BLaER1 (cell line): Measurements from ENCODE around the gene SPACA5.
A peak's percentile ranks its signal among the peaks of the same experiment; 100 is the strongest.
"Not testable (repeated sequence)": the region's sequence is repeated elsewhere in the genome, so short reads cannot be mapped to it uniquely, and the experiment has no call there.

Source experiments
- H3K27ac ChIP-seq: shearing (Covaris generic); formaldehyde crosslinking; 2 replicates; pipeline ENCODE4 v1.8.1; 2022
- H3K27me3 ChIP-seq: shearing (Covaris generic); formaldehyde crosslinking; 2 replicates; pipeline ENCODE4 v1.8.1; 2022
- H3K36me3 ChIP-seq: shearing (Covaris generic); formaldehyde crosslinking; 2 replicates; pipeline ENCODE4 v1.8.1; 2022
- H3K4me1 ChIP-seq: shearing (Covaris generic); formaldehyde crosslinking; 2 replicates; pipeline ENCODE4 v1.8.1; 2022
- H3K4me2 ChIP-seq: shearing (Covaris generic); formaldehyde crosslinking; 2 replicates; pipeline ENCODE4 v1.8.1; 2022
- H3K4me3 ChIP-seq: shearing (Covaris generic); formaldehyde crosslinking; 2 replicates; pipeline ENCODE4 v1.8.1; 2022
- H3K9ac ChIP-seq: shearing (Covaris generic); formaldehyde crosslinking; 2 replicates; pipeline ENCODE4 v1.8.1; 2022
- H3K9me3 ChIP-seq: shearing (Covaris generic); formaldehyde crosslinking; 2 replicates; pipeline ENCODE4 v1.8.1; 2022
- H4K20me1 ChIP-seq: shearing (Covaris generic); formaldehyde crosslinking; 2 replicates; pipeline ENCODE4 v1.8.1; 2022
- Cebpa-rat ChIP-seq: shearing (Covaris generic); IDR thresholded peaks from 2 replicates; pipeline ENCODE4 v1.8.1; 2022

SPACA5 gene

DNA sequence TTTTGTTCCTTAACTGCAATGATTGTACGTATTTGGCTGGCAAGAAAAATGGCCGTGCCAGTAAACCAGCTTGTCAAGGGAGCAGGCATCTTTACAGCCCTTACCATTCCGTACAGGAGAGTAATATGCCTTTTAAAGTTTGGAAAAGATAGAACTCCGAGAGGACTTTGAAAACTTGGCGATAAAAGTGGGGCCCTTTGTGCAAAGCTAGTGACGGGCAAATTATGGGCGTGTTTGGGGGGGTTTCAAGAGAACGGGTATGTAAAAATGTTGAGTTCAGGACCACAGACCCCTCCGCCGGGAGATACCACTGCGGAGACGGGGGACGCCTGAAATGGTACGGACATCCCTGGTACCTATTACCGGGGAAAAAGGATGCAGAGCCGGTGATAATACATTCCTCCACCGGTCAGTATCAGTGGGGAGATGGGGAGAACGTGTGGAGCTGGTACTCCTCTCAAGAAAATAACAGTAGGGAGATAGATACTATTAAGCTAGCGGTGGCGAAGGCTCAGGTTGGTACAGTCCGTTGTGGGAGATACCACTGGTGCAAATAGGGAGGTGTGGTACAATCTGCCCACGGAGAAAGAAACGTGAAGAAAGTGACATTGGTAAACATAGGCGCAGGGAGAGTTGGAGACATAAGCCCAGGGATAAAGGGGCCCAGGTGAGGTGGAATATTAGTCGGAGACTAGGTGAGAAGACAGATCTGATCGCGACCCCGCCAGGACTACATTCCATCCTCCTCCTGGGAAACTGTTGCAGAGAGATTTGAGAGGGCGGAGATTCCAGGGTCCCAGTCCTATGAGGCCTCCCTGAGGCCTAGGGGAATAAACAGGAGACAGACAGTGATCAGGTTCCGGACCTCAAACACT is 14.5 kb downstream of the SPACA5 start:
- Histone ChIP-seq H4K20me1 (no peaks in the 10 kb centered on the region), H3K27me3 (no peaks in the 10 kb centered on the region), H3K4me3 (peak overlapping the region; percentile 65), H3K4me1 (no peaks in the 10 kb centered on the region), H3K4me2 (peak overlapping the region; percentile 61), H3K27ac (peak overlapping the region; percentile 99), H3K9ac (peak overlapping the region; percentile 97), H3K9me3 (no peaks in the 10 kb centered on the region; the same call in 1 of the 2 replicates), H3K36me3 (no peaks in the 10 kb centered on the region)
- no peak for TF ChIP-seq Cebpa-rat

- Histone ChIP-seq H3K4me2 (no peak overlapping the region), H3K4me3 (0 out of 2 replicates have a peak overlapping the region, but pooled peaks have one; percentile 65), H4K20me1 (no peaks in the 10 kb centered on the region), H3K9ac (no peak overlapping the region), H3K36me3 (no peaks in the 10 kb centered on the region), H3K4me1 (no peaks in the 10 kb centered on the region), H3K27ac (no peak overlapping the region), H3K27me3 (no peaks in the 10 kb centered on the region), H3K9me3 (no peaks in the 10 kb centered on the region)
- no peak for TF ChIP-seq Cebpa-rat
These were observed 15.3 kb downstream of the SPACA5 start for GRCh38 chrX:48022100-48022499.

DNA sequence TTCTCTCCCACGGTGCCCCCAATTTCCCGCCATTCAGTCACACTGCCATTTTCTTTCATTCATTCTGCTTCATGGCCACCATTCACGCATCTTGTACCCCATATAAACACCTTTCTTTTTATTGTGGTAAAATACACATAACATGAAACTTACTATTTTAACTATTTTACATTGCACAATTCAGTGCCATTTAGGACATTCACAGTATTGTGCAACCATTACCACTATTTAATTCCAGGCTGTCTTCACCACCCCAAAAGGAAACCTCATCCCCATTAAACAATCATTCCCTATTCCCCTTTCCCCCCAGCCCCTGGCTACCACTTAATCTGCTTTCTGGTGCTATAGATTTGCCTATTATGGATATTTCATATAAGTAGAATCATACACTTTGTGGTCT is 15.9 kb downstream of the SPACA5 start:
- Histone ChIP-seq H3K9me3 (no peaks in the 10 kb centered on the region), H3K36me3 (no peaks in the 10 kb centered on the region), H3K27me3 (no peaks in the 10 kb centered on the region), H3K27ac (no peak overlapping the region), H3K4me3 (no peak overlapping the region), H3K9ac (no peak overlapping the region), H3K4me2 (no peak overlapping the region), H3K4me1 (no peaks in the 10 kb centered on the region), H4K20me1 (no peaks in the 10 kb centered on the region)
- TF ChIP-seq Cebpa-rat = no peak

GRCh38 chrX:48025561-48025960 is 18.8 kb downstream of the SPACA5 start:
- H3K9me3 ChIP-seq = no peaks in the 10 kb centered on the region
- H3K27me3 ChIP-seq = peaks cover 17% of the 10 kb centered on the region
- H3K36me3 ChIP-seq = no peaks in the 10 kb centered on the region
- no peak overlapping the region for H3K4me3 ChIP-seq
- H3K4me2 ChIP-seq = no peak overlapping the region
- no peak overlapping the region for H3K27ac ChIP-seq
- no peak for TF ChIP-seq Cebpa-rat
- H3K4me1 ChIP-seq = no peaks in the 10 kb centered on the region
- H4K20me1 ChIP-seq = no peaks in the 10 kb centered on the region
- no peak overlapping the region for H3K9ac ChIP-seq

GRCh38 chrX:48027545-48027944 is 20.8 kb downstream of the SPACA5 start:
- not testable (repeated sequence) for H3K27ac ChIP-seq, H4K20me1 ChIP-seq, H3K4me1 ChIP-seq, H3K4me3 ChIP-seq, H3K9ac ChIP-seq, H3K36me3 ChIP-seq, H3K9me3 ChIP-seq, H3K4me2 ChIP-seq
- peaks cover 32% of the 10 kb centered on the region for H3K27me3 ChIP-seq

- Histone ChIP-seq H3K36me3 (no peaks in the 10 kb centered on the region), H3K4me2 (no peak overlapping the region), H3K4me3 (no peak overlapping the region), H3K27ac (no peak overlapping the region), H4K20me1 (no peaks in the 10 kb centered on the region), H3K9ac (no peak overlapping the region), H3K9me3 (no peaks in the 10 kb centered on the region), H3K27me3 (peaks cover 38% of the 10 kb centered on the region), H3K4me1 (no peaks in the 10 kb centered on the region)
- TF ChIP-seq Cebpa-rat = no peak
These were observed 21.3 kb downstream of the SPACA5 start for GRCh38 chrX:48028091-48028490.

GRCh38 chrX:48030237-48030636 is 23.4 kb downstream of the SPACA5 start:
- no peaks in the 10 kb centered on the region for H3K36me3 ChIP-seq
- H3K4me3 ChIP-seq = no peak overlapping the region
- no peaks in the 10 kb centered on the region for H4K20me1 ChIP-seq
- H3K4me1 ChIP-seq = no peaks in the 10 kb centered on the region
- no peak overlapping the region for H3K4me2 ChIP-seq
- no peak overlapping the region for H3K9ac ChIP-seq
- H3K27me3 ChIP-seq = peaks cover 59% of the 10 kb centered on the region
- H3K9me3 ChIP-seq = no peaks in the 10 kb centered on the region
- H3K27ac ChIP-seq = no peak overlapping the region
- TF ChIP-seq Cebpa-rat = no peak

DNA sequence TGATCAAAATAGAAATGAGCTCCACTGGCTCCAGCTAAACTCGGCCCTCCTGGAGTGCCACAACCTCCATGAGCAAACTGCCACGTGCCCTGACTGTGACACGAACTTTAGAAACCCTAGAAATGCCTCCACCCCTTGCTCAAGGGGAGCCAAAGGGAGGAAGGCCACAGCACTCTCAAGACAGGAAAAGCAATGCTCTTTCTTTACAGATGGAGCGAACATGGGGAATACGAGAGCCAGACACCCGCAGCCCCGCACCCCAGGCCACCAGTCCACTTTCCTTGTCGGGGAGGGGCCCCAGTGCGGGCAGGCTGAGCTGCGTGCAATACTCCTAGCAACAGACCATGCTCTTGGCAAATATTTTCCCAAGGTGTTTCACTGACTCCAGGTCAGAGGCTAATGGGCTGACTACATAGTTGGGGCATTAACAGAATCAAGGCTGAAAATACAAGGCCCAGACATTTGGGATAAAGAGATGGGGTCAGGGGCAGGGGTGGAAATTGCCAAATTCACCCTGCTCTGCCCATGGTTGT is 23.9 kb downstream of the SPACA5 start:
- not testable (repeated sequence) for H3K4me1 ChIP-seq, H3K4me2 ChIP-seq, H3K4me3 ChIP-seq, H3K36me3 ChIP-seq, H3K9me3 ChIP-seq, H3K9ac ChIP-seq, H3K27ac ChIP-seq, H4K20me1 ChIP-seq
- H3K27me3 ChIP-seq = peaks cover 64% of the 10 kb centered on the region

DNA sequence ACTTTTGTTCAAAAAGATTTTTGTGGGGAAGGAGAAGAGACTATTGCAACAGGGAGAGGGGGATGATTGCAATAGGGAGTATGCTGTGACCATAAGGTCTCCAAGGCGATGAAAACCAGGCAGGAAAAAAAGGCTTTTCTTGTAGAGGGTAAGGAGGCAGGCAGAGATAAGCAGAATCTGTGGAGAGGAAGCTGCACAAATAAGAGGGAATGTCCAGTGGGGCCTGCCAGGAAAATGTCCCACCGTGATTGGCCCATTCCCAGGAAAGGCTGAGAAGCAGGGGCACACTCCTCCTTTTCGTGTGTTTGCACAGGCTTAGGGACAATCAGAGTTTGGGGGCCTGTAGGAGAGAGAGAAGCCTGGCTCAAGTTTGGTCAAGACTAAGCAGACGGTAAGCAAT is 29.1 kb downstream of the SPACA5 start:
- no peak overlapping the region for H3K9ac ChIP-seq
- no peaks in the 10 kb centered on the region for H3K4me1 ChIP-seq
- H4K20me1 ChIP-seq = no peaks in the 10 kb centered on the region
- H3K4me3 ChIP-seq = no peak overlapping the region
- H3K27me3 ChIP-seq = peaks cover 75% of the 10 kb centered on the region
- no peak overlapping the region for H3K27ac ChIP-seq
- H3K4me2 ChIP-seq = no peak overlapping the region
- H3K36me3 ChIP-seq = no peaks in the 10 kb centered on the region
- TF ChIP-seq Cebpa-rat = no peak
- H3K9me3 ChIP-seq = no peaks in the 10 kb centered on the region

DNA sequence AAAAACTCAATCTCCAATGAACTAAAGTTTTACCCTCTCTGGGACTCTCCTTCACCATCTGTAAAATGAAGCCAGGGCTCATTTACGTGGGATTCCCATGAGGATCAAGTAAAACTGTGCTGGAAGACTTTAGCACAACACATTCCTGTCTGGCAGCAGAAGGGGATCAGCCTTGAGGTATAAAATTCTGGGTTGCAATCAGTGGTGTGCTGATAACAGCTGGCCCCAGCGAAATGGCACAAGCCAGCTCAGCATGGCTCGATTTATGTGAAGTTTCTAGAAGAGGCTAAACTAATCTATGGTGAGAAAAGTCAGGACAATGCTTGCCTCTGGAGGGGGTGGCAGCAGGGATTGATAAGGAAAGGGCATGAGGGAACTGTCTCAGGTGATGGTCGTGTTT is 36.3 kb downstream of the SPACA5 start:
- H3K4me2 ChIP-seq = no peak overlapping the region
- H3K9me3 ChIP-seq = peaks cover 7% of the 10 kb centered on the region; the same call in 1 of the 2 replicates
- TF ChIP-seq Cebpa-rat = no peak
- no peaks in the 10 kb centered on the region for H3K36me3 ChIP-seq
- no peaks in the 10 kb centered on the region for H4K20me1 ChIP-seq
- H3K27me3 ChIP-seq = peaks cover 71% of the 10 kb centered on the region
- no peak overlapping the region for H3K4me3 ChIP-seq
- no peak overlapping the region for H3K27ac ChIP-seq
- H3K9ac ChIP-seq = no peak overlapping the region
- H3K4me1 ChIP-seq = no peaks in the 10 kb centered on the region
